HG03280 (cell line): ENCODE measurements around the gene MYO18A.

ENCODE experiments used
- ATAC-seq: cut with Tn5 transposase; IDR thresholded peaks from one replicate; pipeline ENCODE4 v1.9.1; 2021; ENCODE audit warnings: mild to moderate bottlenecking, moderate library complexity; ENCODE audit not compliant: unreplicated experiment

MYO18A gene

GRCh38 chr17:29038085-29038795, 142.0 kb downstream of the MYO18A start:
- no peak for ATAC-seq

GRCh38 chr17:29037739-29038084, 142.5 kb downstream of the MYO18A start:
- ATAC-seq, result no peak

- no peak for ATAC-seq
Measured at GRCh38 chr17:29036584-29036983, 143.6 kb downstream of the MYO18A start.

DNA sequence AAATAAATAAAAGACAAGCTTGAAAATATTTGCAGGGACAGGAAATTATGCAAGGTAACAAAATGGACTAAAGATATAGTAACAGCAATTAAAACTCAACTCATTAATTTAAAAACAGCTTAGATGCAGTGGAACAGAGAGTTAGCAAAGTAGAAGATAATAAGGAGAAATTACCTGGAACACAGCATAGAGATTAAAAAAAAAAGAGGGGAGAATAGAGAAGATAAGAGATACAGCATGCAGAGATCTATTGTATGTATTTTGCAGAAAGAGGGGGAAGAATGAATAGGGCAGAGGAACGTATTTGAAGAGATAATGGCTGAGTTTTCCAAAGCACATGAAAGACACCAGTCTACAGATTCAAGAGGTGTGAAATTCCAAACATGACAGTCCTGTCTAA, 145.7 kb downstream of the MYO18A start:
- ATAC-seq, result no peak

- no peak for ATAC-seq
Measured at GRCh38 chr17:29032857-29033197, 147.4 kb downstream of the MYO18A start.

DNA sequence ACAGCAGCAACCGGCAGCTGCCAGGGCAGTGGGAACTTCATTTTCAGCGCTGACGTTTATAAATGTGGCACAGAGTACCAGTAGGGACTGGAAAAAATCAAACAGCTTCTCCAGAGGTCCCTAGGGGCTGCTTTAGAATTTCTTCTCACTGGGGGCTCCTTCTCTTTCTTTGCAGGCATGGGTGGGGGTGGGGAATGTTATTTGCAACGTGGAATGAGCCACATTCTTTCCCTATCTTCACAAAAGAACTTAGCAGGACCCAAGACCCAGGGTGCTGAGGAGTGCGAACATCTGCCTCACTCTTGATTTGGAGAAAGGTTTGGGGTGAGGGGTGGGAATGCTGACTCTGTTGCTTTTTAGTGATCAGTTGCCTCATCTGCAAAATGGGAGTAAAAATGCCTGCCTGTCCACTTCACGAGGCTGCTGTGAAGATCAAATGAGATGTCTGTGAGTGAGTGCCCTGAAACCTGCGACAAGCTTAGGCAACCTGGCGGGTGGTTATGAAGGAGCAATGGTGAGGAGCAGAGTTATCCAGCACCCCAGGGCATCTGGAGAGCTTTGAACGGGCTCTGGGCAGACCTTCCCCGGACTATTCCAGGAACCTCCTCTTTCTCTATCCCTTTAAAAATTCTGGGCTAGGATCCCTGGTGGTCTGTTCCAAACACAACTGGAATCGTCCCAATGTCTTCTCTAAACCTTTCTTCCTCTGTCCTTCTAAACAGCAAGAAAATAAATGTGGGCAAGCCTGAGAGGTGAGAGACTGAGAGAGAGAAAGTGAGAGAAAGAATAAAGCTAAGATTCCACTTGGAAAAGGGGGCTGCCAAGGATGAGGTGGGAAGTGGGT, 148.0 kb downstream of the MYO18A start:
- no peak for ATAC-seq

DNA sequence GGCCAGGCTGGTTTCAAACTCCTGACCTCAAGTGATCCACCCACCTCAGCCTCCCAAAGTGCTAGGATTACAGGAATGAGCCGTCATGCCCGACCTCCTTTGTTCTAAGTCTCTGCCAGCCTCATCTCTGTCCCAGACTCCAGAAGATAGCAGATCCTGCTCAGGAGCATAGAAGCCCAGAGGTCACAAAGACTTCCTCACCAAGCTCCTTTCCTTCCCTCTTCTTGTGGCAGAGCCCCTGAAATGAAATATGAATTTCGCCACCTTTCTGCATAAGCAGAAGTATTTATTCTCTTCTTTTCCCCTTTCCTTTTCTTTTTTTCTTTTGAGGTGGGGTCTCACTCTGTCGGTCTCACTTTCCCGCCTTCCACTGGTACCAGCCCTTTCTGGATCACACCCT, 148.7 kb downstream of the MYO18A start:
- ATAC-seq, result no peak

DNA sequence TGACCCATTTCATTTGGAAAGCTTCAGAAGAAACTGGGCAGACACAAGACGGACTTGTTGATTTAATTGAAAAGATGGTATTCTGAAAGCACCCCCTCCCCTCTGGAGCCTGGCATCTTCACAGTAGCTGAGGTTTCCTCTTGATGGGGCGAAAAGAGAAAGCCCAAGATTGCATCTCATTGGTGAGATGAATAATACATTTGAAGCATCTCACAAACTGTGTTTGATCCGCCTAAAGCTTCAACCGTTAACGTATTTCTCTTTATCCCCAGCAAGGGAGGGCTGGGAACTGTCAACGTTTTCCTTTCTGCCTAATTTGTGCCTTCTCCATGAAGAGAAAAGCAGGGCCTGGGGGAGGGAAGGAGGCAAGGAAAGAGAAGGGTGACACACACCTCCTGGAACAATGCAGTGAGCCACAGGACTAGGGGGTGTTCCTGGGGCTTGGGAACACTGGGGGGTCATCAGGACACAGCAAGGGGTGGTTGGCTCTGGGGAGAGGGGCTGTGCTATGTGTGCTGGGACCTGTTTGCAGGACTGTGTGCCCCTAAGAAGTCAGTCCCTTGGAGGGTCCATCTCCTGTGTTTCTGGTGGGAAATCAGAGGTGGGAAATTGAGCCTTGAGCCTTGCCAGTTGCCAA, 155.8 kb downstream of the MYO18A start:
- ATAC-seq, result no peak

DNA sequence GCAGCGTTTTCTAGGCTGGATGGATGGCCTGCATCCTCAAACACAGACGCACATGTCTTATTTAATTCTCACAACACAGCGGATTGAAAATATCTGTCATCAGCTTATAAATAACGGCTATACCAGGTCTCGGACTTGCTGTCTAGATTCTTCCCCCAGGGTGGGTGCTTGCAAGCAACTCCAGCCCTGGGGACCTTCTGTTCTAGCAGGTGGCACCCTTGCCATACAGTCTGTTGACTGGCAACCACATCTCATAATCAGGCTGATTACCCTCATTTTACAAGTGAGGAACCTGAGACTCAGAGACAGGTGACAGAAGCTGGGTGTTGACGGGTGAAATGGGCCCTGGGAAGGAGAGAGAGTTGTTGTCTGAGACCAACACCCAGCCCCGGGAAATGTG, 158.1 kb downstream of the MYO18A start:
- no peak for ATAC-seq

GRCh38 chr17:29021226-29021625, 159.0 kb downstream of the MYO18A start:
- ATAC-seq, result no peak
